Nucleus accumbens (tissue), 56 donors: ENCODE results near the gene CERS5.
"Not testable (repeated sequence)": the region's sequence is repeated elsewhere in the genome, so short reads cannot be mapped to it uniquely, and the experiment has no call there.

Experiments
- DNase-seq, 56 donors: peaks; one replicate each; lab custom pipeline; 2025; lab: John Stamatoyannopoulos, UW

The CERS5 gene

GRCh38 chr12:50084409-50084774 is 82.8 kb downstream of the CERS5 start:
- DNase-seq = not testable (repeated sequence)

- no peak for DNase-seq
Measured at GRCh38 chr12:50083301-50083700, 83.9 kb downstream of the CERS5 start.

- no peak for DNase-seq
Measured at GRCh38 chr12:50082644-50083043, 84.5 kb downstream of the CERS5 start.

- DNase-seq = no peak
Measured at GRCh38 chr12:50081096-50081808, 85.9 kb downstream of the CERS5 start.

GRCh38 chr12:50079771-50080170 is 87.4 kb downstream of the CERS5 start:
- DNase-seq = no peak
